Measurements from ENCODE around the gene DNAAF5. TPM values are rescaled to one million over a fixed set of nuclear protein-coding genes. Genes with fewer than 3 reads are reported as not detected.

The DNAAF5 gene
- total and polyA plus RNA-seq, 3 donors from 2014 or later, result 21.1 to 67.0 (median 52.6) TPM

GRCh38 chr7:757741-758163, 31.3 kb downstream of the DNAAF5 start:
- Histone ChIP-seq H3K36me3 (ENCODE audit: low read depth, missing control alignments) (no peaks in the 10 kb centered on the region), H3K9me3 (no peaks in the 10 kb centered on the region), H3K27ac (no peak overlapping the region), H3K4me3 (no peak overlapping the region), H3K4me1 (no peaks in the 10 kb centered on the region), H3K27me3 (no peaks in the 10 kb centered on the region)
- 89 to 93% methylated on average over 14 to 18 of the region's 19 CpGs for WGBS, 2 donors
- intact Hi-C loops (cut with DNase I; ENCODE audit: low total_unique reads), result no loop called here
- TF ChIP-seq CTCF (IDR thresholded peaks at IDR 0.05) (no peak), POLR2A (IDR thresholded peaks at IDR 0.05) (no peak)
- no peak for DNase-seq

GRCh38 chr7:759569-759968, 33.1 kb downstream of the DNAAF5 start:
- Histone ChIP-seq H3K27me3 (no peaks in the 10 kb centered on the region), H3K4me3 (no peak overlapping the region), H3K27ac (no peak overlapping the region), H3K9me3 (no peaks in the 10 kb centered on the region), H3K36me3 (ENCODE audit: low read depth, missing control alignments) (no peaks in the 10 kb centered on the region), H3K4me1 (no peaks in the 10 kb centered on the region)
- no peak for DNase-seq
- 88 to 90% methylated on average over 8 of the region's 8 CpGs for WGBS, 2 donors
- TF ChIP-seq POLR2A (IDR thresholded peaks at IDR 0.05), result no peak
- intact Hi-C loops (cut with DNase I; ENCODE audit: low total_unique reads), result no loop called here

GRCh38 chr7:760006-760405, 33.5 kb downstream of the DNAAF5 start:
- Histone ChIP-seq H3K4me1 (no peaks in the 10 kb centered on the region), H3K36me3 (ENCODE audit: low read depth, missing control alignments) (no peaks in the 10 kb centered on the region), H3K27ac (no peak overlapping the region), H3K4me3 (no peak overlapping the region), H3K27me3 (no peaks in the 10 kb centered on the region), H3K9me3 (no peaks in the 10 kb centered on the region)
- intact Hi-C loops (cut with DNase I; ENCODE audit: low total_unique reads), result no loop called here
- TF ChIP-seq POLR2A (IDR thresholded peaks at IDR 0.05), result no peak
- TF ChIP-seq CTCF (IDR thresholded peaks at IDR 0.05), result no peak
- no peak for DNase-seq
- WGBS, 2 donors, result 72 to 74% methylated on average over 16 of the region's 16 CpGs

GRCh38 chr7:761101-761500, 34.6 kb downstream of the DNAAF5 start:
- intact Hi-C loops (cut with DNase I; ENCODE audit: low total_unique reads), result no loop called here
- no peaks in the 10 kb centered on the region for H3K4me1 ChIP-seq
- DNase-seq, result no peak
- no peak overlapping the region for H3K27ac ChIP-seq
- WGBS, 2 donors, result 97 to 99% methylated on average over 12 of the region's 12 CpGs
- H3K36me3 ChIP-seq (ENCODE audit: low read depth, missing control alignments), result no peaks in the 10 kb centered on the region
- no peak overlapping the region for H3K4me3 ChIP-seq
- no peak for TF ChIP-seq POLR2A (IDR thresholded peaks at IDR 0.05)
- TF ChIP-seq CTCF (IDR thresholded peaks at IDR 0.05), result no peak
- H3K27me3 ChIP-seq, result no peaks in the 10 kb centered on the region
- H3K9me3 ChIP-seq, result no peaks in the 10 kb centered on the region

GRCh38 chr7:761631-762030, 35.1 kb downstream of the DNAAF5 start:
- Histone ChIP-seq H3K27ac (no peak overlapping the region), H3K4me1 (no peaks in the 10 kb centered on the region), H3K9me3 (no peaks in the 10 kb centered on the region), H3K4me3 (no peak overlapping the region), H3K27me3 (no peaks in the 10 kb centered on the region), H3K36me3 (ENCODE audit: low read depth, missing control alignments) (no peaks in the 10 kb centered on the region)
- intact Hi-C loops (cut with DNase I; ENCODE audit: low total_unique reads), result no loop called here
- 96 to 100% methylated on average over 3 to 11 of the region's 11 CpGs for WGBS, 2 donors
- DNase-seq, result no peak
- TF ChIP-seq POLR2A (IDR thresholded peaks at IDR 0.05) (no peak), CTCF (IDR thresholded peaks at IDR 0.05) (no peak)
